Colonic mucosa (tissue), 4 donors: Measurements from ENCODE around the gene PHYH. TPM values are rescaled to one million over a fixed set of nuclear protein-coding genes. Genes with fewer than 3 reads are reported as not detected.

Experiments used
- DNase-seq: peaks from one replicate; pipeline ENCODE4 v3.0.0-alpha.2; 2020
- H3K27ac ChIP-seq: fragments of 200-600 bp; one replicate; pipeline ENCODE4 v1.8.0; 2021
- H3K27me3 ChIP-seq: fragments of 200-600 bp; one replicate; pipeline ENCODE4 v1.8.0; 2021
- H3K36me3 ChIP-seq: fragments of 200-600 bp; one replicate; pipeline ENCODE4 v1.8.0; 2021
- H3K4me1 ChIP-seq: fragments of 200-600 bp; one replicate; pipeline ENCODE4 v1.8.0; 2021; ENCODE audit warnings: mild to moderate bottlenecking
- H3K4me3 ChIP-seq: fragments of 200-600 bp; one replicate; pipeline ENCODE4 v1.8.0; 2021
- H3K9ac ChIP-seq, 2 donors: one replicate each; pipeline ENCODE4 v1.7.0; 2013; ENCODE audit warnings: control low read depth in 2 of 2, low read depth in 2 of 2, low read length in 2 of 2
- H3K9me3 ChIP-seq: fragments of 200-600 bp; one replicate; pipeline ENCODE4 v1.8.0; 2021
- intact Hi-C: fragments of 100-400 bp; cut with DNase I; formaldehyde crosslinking; loops from one replicate; pipeline ENCODE4 v1.14.1; 2022
- total RNA-seq, 2 donors: library from RNA; stranded (reverse); fragmentation: NEBNext Ultra II Directional in 1 of 2; extraction: Animal tissue kit (Norgen Biotek cat#: 25700) in 1 of 2; gene quantifications; one replicate each; pipeline ENCODE4 v1.2.1, GENCODE V29; 2021
- TF ChIP-seq, protein P1 (sequence below): fragments of 200-600 bp; IDR thresholded peaks from one replicate; pipeline ENCODE4 v1.8.0; 2022; ENCODE audit warnings: antibody characterized with exemption, mild to moderate bottlenecking
- donor health status: healthy.
- donor health status: DM: no; HTN: no; CAD: no.
- donor health status: DM: no; HTN: no; CAD: no.

Gene PHYH
- total RNA-seq, 2 donors from 2014 or later, result 35.6 to 62.1 TPM

DNA sequence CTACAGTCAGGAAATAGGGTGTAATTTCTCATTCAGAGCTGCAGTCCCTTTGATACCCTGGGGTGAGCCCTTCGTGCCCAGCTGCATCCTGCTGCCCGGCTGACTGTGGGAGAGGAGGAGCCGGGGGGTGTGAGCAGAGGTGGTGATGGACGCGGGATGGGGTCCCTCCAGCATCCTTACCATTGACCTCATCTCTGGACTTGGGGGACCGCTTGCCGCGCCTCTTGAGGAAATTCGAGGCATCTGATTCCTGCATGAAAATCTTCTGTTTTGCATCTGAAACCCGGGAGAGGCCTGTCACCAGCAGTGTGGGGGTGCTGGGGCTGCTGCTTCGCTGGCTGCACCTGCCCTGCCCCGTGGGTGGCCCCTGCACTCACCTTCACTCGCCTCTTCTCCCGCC is 66.5 kb downstream of the PHYH start:
- Histone ChIP-seq H3K4me1 (no peaks in the 10 kb centered on the region), H3K27ac (no peak overlapping the region), H3K9ac (no peak overlapping the region), H3K4me3 (no peak overlapping the region), H3K9me3 (no peaks in the 10 kb centered on the region), H3K27me3 (no peaks in the 10 kb centered on the region), H3K36me3 (no peaks in the 10 kb centered on the region)
- no peak for DNase-seq
- intact Hi-C loops, result no loop called here
- TF ChIP-seq, protein P1, sequence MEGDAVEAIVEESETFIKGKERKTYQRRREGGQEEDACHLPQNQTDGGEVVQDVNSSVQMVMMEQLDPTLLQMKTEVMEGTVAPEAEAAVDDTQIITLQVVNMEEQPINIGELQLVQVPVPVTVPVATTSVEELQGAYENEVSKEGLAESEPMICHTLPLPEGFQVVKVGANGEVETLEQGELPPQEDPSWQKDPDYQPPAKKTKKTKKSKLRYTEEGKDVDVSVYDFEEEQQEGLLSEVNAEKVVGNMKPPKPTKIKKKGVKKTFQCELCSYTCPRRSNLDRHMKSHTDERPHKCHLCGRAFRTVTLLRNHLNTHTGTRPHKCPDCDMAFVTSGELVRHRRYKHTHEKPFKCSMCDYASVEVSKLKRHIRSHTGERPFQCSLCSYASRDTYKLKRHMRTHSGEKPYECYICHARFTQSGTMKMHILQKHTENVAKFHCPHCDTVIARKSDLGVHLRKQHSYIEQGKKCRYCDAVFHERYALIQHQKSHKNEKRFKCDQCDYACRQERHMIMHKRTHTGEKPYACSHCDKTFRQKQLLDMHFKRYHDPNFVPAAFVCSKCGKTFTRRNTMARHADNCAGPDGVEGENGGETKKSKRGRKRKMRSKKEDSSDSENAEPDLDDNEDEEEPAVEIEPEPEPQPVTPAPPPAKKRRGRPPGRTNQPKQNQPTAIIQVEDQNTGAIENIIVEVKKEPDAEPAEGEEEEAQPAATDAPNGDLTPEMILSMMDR, result no peak

DNA sequence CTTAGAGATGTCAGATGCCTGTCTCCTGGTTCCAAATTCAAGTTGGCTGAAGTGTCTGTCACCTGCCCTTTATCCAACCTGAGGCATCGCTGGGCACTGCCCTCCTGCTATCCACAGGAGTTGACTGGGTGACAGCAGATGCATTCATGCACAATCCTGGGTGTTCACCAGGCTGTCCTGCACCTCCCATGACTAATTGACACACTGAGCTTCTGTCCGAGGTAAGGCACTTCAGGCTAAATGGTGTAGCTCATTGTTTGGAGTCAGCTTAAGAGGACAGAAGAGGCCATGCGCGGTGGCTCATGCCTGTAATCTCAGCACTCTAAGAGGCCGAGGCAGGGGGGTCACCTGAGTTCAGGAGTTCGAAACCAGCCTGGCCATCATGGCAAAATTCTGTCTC is 68.1 kb downstream of the PHYH start:
- Histone ChIP-seq H3K4me1 (no peaks in the 10 kb centered on the region), H3K27me3 (no peaks in the 10 kb centered on the region), H3K4me3 (no peak overlapping the region), H3K9me3 (no peaks in the 10 kb centered on the region), H3K27ac (no peak overlapping the region), H3K36me3 (no peaks in the 10 kb centered on the region), H3K9ac (no peak overlapping the region)
- TF ChIP-seq, protein P1, result no peak
- intact Hi-C loops, result no loop called here
- no peak for DNase-seq

DNA sequence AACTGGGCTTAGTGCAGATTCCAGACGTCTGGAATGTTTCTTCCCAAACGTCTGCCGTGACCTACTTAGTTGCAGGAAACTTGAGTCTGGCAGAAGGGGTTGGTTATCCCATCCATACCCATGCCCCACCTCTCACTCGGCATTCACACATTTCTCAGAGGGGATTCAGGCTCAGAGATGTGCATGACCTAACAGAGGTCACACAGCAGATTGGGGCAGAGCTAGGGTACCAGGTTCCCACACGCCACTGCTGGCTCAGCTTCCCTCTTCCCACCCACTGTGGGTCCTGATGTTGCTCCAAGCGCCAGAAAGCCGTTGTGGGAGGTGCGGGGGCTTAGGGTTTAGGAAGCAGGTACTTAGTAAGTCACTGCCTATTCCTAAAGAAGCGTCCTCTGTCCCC is 68.7 kb downstream of the PHYH start:
- Histone ChIP-seq H3K4me1 (no peaks in the 10 kb centered on the region), H3K27ac (no peak overlapping the region), H3K9ac (no peak overlapping the region), H3K4me3 (no peak overlapping the region), H3K27me3 (no peaks in the 10 kb centered on the region), H3K9me3 (no peaks in the 10 kb centered on the region), H3K36me3 (no peaks in the 10 kb centered on the region)
- TF ChIP-seq, protein P1, result no peak
- intact Hi-C loops, result no loop called here
- no peak for DNase-seq

Other genes with a start within 250 kb of the PHYH start
- 100 to 1,000 TPM in 1 of 2 donors, 10 to 100 TPM in 1; 59.8 to 122 TPM for gene OPTN, start 199.9 kb downstream of the PHYH start, total RNA-seq
- gene MCM10, start 138.5 kb downstream of the PHYH start, total RNA-seq, result 10 to 100 TPM in 1 of 2 donors, 1 to 10 TPM in 1; 2.4 to 21.0 TPM
- not detected for gene UCMA, start 65.7 kb downstream of the PHYH start, total RNA-seq
- gene SEPHS1, start 48.2 kb upstream of the PHYH start, total RNA-seq, result 10 to 100 TPM; 34.4 to 51.3 TPM
- 10 to 100 TPM; 19.2 to 20.4 TPM for gene BEND7, start 228.9 kb upstream of the PHYH start, total RNA-seq